Neural progenitor cell (in vitro differentiated cells): ENCODE measurements around the gene PRR19. TPM values are rescaled to one million over a fixed set of nuclear protein-coding genes. Genes with fewer than 3 reads are reported as not detected.

Experiments
- DNase-seq: peaks from one replicate; pipeline ENCODE4 v3.0.0-alpha.2; 2016; ENCODE audit warnings: low spot score
- H2AFZ ChIP-seq: fragments of 200-600 bp; sonication (generic); replicated peaks from 2 replicates; pipeline ENCODE4 v1.6.1; 2016; ENCODE audit warnings: antibody characterized with exemption
- H3F3A ChIP-seq: fragments of 200-600 bp; sonication (generic); 2 replicates; pipeline ENCODE4 v1.6.1; 2016; ENCODE audit warnings: antibody characterized with exemption, low read depth
- H3K27ac ChIP-seq: fragments of 200-600 bp; sonication (generic); 2 replicates; pipeline ENCODE4 v1.5.1; 2016; ENCODE audit warnings: mild to moderate bottlenecking
- H3K27me3 ChIP-seq: fragments of 200-600 bp; sonication (generic); 2 replicates; pipeline ENCODE4 v1.6.1; 2016; ENCODE audit warnings: mild to moderate bottlenecking, moderate library complexity
- H3K36me3 ChIP-seq: fragments of 200-600 bp; sonication (generic); 2 replicates; pipeline ENCODE4 v1.5.1; 2016
- H3K4me1 ChIP-seq: fragments of 200-600 bp; sonication (generic); 2 replicates; pipeline ENCODE4 v1.6.1; 2016; ENCODE audit warnings: mixed run types
- H3K4me2 ChIP-seq: fragments of 200-600 bp; sonication (generic); 2 replicates; pipeline ENCODE4 v1.6.1; 2016
- H3K4me3 ChIP-seq: fragments of 200-600 bp; sonication (generic); 2 replicates; pipeline ENCODE4 v1.5.1; 2016
- H3K79me2 ChIP-seq: fragments of 200-600 bp; sonication (generic); 2 replicates; pipeline ENCODE4 v1.6.1; 2016; ENCODE audit warnings: low read depth
- H3K9ac ChIP-seq: fragments of 200-600 bp; sonication (generic); 2 replicates; pipeline ENCODE4 v1.6.1; 2016
- H3K9me3 ChIP-seq: fragments of 200-600 bp; sonication (generic); 2 replicates; pipeline ENCODE4 v1.5.1; 2016; ENCODE audit warnings: low read depth
- H4K20me1 ChIP-seq: fragments of 200-600 bp; sonication (generic); 2 replicates; pipeline ENCODE4 v1.6.1; 2016; ENCODE audit warnings: low read depth
- H3K27ac Mint-ChIP-seq: 3 replicates; pipeline ENCODE4 v1.8.0; 2021; ENCODE audit warnings: mixed read lengths
- H3K27me3 Mint-ChIP-seq: 2 replicates; pipeline ENCODE4 v1.8.0; 2022; ENCODE audit warnings: low read depth, mild to moderate bottlenecking, inconsistent platforms, moderate library complexity, mixed read lengths; ENCODE audit not compliant: insufficient read depth
- H3K36me3 Mint-ChIP-seq: 3 replicates; pipeline ENCODE4 v1.8.0; 2021; ENCODE audit warnings: mixed read lengths
- H3K4me1 Mint-ChIP-seq: 3 replicates; pipeline ENCODE4 v1.8.0; 2021; ENCODE audit warnings: mixed read lengths
- H3K4me3 Mint-ChIP-seq: 3 replicates; pipeline ENCODE4 v1.8.0; 2021; ENCODE audit warnings: mild to moderate bottlenecking, moderate library complexity, mixed read lengths
- H3K9me3 Mint-ChIP-seq: 3 replicates; pipeline ENCODE4 v1.8.0; 2020; ENCODE audit warnings: mixed read lengths
- EZH2 ChIP-seq: fragments of 200-600 bp; sonication (generic); IDR thresholded peaks from 2 replicates; pipeline ENCODE4 v1.6.1; 2017; ENCODE audit warnings: antibody characterized with exemption, mild to moderate bottlenecking, moderate library complexity
- EZH2phosphoT487 ChIP-seq: fragments of 200-600 bp; sonication (generic); IDR thresholded peaks from 2 replicates; pipeline ENCODE4 v1.6.1; 2017; ENCODE audit warnings: antibody characterized with exemption
- microRNA-seq: library from miRNA; unstranded; fragments of <30 nt; microRNA quantifications from one replicate; pipeline ENCODE4, GENCODE V29; 2016
- small RNA-seq: library from RNA; depleted of rRNA; stranded (forward); fragments of <200 nt; gene quantifications from one replicate; pipeline ENCODE3, GENCODE V24; 2015
- total RNA-seq: library from RNA; depleted of rRNA; stranded (reverse); fragments of >200 nt; gene quantifications from 2 replicates; pipeline ENCODE4 v1.2.3, GENCODE V29; 2015; ENCODE audit warnings: low replicate concordance
- TF ChIP-seq, protein P1 (sequence below): fragments of 200-600 bp; sonication (generic); IDR thresholded peaks from 2 replicates; pipeline ENCODE4 v1.5.1; 2017; ENCODE audit warnings: antibody characterized with exemption, mild to moderate bottlenecking

The PRR19 gene
- total RNA-seq, 1 donor from 2014 or later: 1.0 TPM

DNA sequence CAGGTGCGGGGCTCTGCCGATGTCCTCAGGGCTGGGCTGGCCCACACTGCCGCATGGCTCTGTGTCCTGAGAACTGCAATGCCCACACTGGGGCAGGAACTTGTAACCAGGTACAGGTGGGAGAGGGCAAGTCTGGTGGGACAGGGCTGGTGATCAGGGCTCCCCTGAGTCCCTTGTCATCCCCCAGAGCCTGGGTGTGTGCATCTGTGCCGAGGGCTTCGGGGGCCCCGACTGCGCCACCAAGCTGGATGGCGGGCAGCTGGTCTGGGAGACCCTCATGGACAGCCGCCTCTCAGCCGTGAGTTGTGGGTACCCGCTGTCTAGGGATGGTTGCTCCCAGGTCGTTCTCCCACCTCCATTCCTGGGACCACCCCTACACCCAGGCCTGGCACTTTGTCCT is 54.0 kb downstream of the PRR19 start:
- Mint-ChIP-seq H3K27me3 (peaks cover 2% of the 10 kb centered on the region), H3K36me3 (peaks cover 14% of the 10 kb centered on the region), H3K9me3 (no peaks in the 10 kb centered on the region), H3K4me1 (peaks cover 30% of the 10 kb centered on the region), H3K27ac (no peak overlapping the region), H3K4me3 (no peak overlapping the region)
- no peaks in the 10 kb centered on the region for H3F3A ChIP-seq
- no peak overlapping the region for H3K27ac ChIP-seq
- no peak for DNase-seq
- no peak overlapping the region for H3K4me3 ChIP-seq
- H3K79me2 ChIP-seq: no peaks in the 10 kb centered on the region
- TF ChIP-seq EZH2phosphoT487: no peak
- TF ChIP-seq EZH2: no peak
- TF ChIP-seq, protein P1, sequence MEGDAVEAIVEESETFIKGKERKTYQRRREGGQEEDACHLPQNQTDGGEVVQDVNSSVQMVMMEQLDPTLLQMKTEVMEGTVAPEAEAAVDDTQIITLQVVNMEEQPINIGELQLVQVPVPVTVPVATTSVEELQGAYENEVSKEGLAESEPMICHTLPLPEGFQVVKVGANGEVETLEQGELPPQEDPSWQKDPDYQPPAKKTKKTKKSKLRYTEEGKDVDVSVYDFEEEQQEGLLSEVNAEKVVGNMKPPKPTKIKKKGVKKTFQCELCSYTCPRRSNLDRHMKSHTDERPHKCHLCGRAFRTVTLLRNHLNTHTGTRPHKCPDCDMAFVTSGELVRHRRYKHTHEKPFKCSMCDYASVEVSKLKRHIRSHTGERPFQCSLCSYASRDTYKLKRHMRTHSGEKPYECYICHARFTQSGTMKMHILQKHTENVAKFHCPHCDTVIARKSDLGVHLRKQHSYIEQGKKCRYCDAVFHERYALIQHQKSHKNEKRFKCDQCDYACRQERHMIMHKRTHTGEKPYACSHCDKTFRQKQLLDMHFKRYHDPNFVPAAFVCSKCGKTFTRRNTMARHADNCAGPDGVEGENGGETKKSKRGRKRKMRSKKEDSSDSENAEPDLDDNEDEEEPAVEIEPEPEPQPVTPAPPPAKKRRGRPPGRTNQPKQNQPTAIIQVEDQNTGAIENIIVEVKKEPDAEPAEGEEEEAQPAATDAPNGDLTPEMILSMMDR: no peak
- no peaks in the 10 kb centered on the region for H4K20me1 ChIP-seq
- no peaks in the 10 kb centered on the region for H3K27me3 ChIP-seq
- H3K9me3 ChIP-seq: no peaks in the 10 kb centered on the region
- H2AFZ ChIP-seq: no peak overlapping the region
- H3K9ac ChIP-seq: no peak overlapping the region
- H3K36me3 ChIP-seq: no peaks in the 10 kb centered on the region
- H3K4me1 ChIP-seq: peaks cover 4% of the 10 kb centered on the region
- no peak overlapping the region for H3K4me2 ChIP-seq

DNA sequence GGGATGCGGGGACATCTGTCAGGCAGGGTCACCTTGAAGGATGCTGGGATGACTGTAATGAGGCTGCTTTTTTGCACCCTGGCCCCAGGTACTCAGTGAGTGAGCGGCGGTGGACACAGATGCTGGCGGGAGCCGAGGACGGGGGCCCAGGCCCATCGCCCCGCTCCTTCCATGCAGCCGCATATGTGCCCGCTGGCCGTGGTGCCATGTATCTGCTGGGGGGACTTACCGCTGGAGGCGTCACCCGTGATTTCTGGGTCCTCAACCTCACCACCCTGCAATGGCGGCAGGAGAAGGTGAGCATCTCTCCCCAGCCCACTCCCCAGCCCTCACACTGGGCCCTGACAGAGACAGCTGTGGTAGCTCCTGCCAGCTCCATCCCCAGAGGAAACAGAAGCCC is 54.8 kb downstream of the PRR19 start:
- Histone ChIP-seq H3K4me1 (peaks cover 4% of the 10 kb centered on the region), H3K9me3 (no peaks in the 10 kb centered on the region), H3F3A (no peaks in the 10 kb centered on the region), H4K20me1 (no peaks in the 10 kb centered on the region), H3K4me3 (no peak overlapping the region), H3K9ac (no peak overlapping the region), H3K79me2 (no peaks in the 10 kb centered on the region), H3K36me3 (no peaks in the 10 kb centered on the region), H3K27me3 (no peaks in the 10 kb centered on the region), H3K27ac (no peak overlapping the region), H2AFZ (no peak overlapping the region), H3K4me2 (no peak overlapping the region)
- no peak overlapping the region for H3K4me3 Mint-ChIP-seq
- TF ChIP-seq EZH2phosphoT487 (no peak), EZH2 (no peak)
- TF ChIP-seq, protein P1: no peak
- H3K27ac Mint-ChIP-seq: no peak overlapping the region
- H3K4me1 Mint-ChIP-seq: peaks cover 31% of the 10 kb centered on the region
- H3K9me3 Mint-ChIP-seq: no peaks in the 10 kb centered on the region
- H3K36me3 Mint-ChIP-seq: peaks cover 19% of the 10 kb centered on the region
- H3K27me3 Mint-ChIP-seq: peaks cover 4% of the 10 kb centered on the region
- no peak for DNase-seq

DNA sequence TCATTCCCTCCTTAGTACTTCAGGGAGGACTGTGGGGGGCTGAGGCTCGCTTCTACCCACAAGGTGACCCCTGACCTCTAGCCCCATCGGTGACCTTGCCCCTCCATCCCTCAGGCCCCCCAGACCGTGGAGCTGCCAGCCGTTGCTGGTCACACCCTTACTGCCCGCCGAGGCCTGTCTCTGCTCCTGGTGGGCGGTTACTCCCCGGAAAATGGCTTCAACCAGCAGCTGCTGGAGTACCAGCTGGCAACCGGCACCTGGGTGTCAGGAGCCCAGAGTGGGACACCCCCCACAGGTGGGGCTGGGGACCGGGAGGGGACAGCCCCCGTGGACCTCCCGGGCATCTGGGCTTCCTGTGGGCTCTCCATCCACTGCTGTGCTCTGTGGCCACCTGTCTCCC is 55.4 kb downstream of the PRR19 start:
- H3K27ac ChIP-seq: no peak overlapping the region
- Mint-ChIP-seq H3K4me1 (peaks cover 28% of the 10 kb centered on the region), H3K27me3 (peaks cover 4% of the 10 kb centered on the region), H3K9me3 (no peaks in the 10 kb centered on the region), H3K36me3 (peaks cover 19% of the 10 kb centered on the region), H3K27ac (no peak overlapping the region), H3K4me3 (peak overlapping the region; percentile 30)
- no peaks in the 10 kb centered on the region for H3K79me2 ChIP-seq
- peaks cover 4% of the 10 kb centered on the region for H3K4me1 ChIP-seq
- H3K4me3 ChIP-seq: no peak overlapping the region
- no peaks in the 10 kb centered on the region for H3F3A ChIP-seq
- H4K20me1 ChIP-seq: no peaks in the 10 kb centered on the region
- H3K9ac ChIP-seq: no peak overlapping the region
- no peak overlapping the region for H3K4me2 ChIP-seq
- no peaks in the 10 kb centered on the region for H3K27me3 ChIP-seq
- H2AFZ ChIP-seq: no peak overlapping the region
- H3K36me3 ChIP-seq: no peaks in the 10 kb centered on the region
- TF ChIP-seq, protein P1: no peak
- TF ChIP-seq EZH2phosphoT487 (no peak), EZH2 (no peak)
- no peaks in the 10 kb centered on the region for H3K9me3 ChIP-seq
- no peak for DNase-seq

Small RNAs within 50 kb of the gene (microRNA-seq; reads per million reads assigned to microRNA genes)
- gene MIR8077: not detected

Small RNAs within 50 kb of the gene (small RNA-seq; reads per million reads assigned to genes)
- gene MIR8077: not detected

Other genes starting within 250 kb of the PRR19 start
- 5.8 and 19.4 TPM in 2 replicates for gene GRIK5, start 231.9 kb upstream of the PRR19 start, total RNA-seq
- 13.4 and 35.6 TPM in 2 replicates for gene ZNF574, start 226.0 kb upstream of the PRR19 start, total RNA-seq
- 0.31 and 0.69 TPM in 2 replicates for gene POU2F2, start 169.7 kb upstream of the PRR19 start, total RNA-seq
- 19.8 and 54.2 TPM in 2 replicates for gene DEDD2, start 84.5 kb upstream of the PRR19 start, total RNA-seq
- 6.5 and 13.0 TPM in 2 replicates for gene ZNF526, start 81.8 kb upstream of the PRR19 start, total RNA-seq
- 22.5 and 41.3 TPM in 2 replicates for gene GSK3A, start 59.5 kb upstream of the PRR19 start, total RNA-seq
- 43.1 and 94.8 TPM in 2 replicates for gene ERF, start 47.0 kb upstream of the PRR19 start, total RNA-seq
- 5.2 and 28.1 TPM in 2 replicates for gene CIC, start 32.9 kb upstream of the PRR19 start, total RNA-seq
- 63.2 and 106 TPM in 2 replicates for gene PAFAH1B3, start 492 bp downstream of the PRR19 start, total RNA-seq
- 0.37 and 6.6 TPM in 2 replicates for gene TMEM145, start 11.2 kb downstream of the PRR19 start, total RNA-seq
- 7.3 and 21.4 TPM in 2 replicates for gene MEGF8, start 23.5 kb downstream of the PRR19 start, total RNA-seq
- 2.9 and 3.2 TPM in 2 replicates for gene CNFN, start 88.2 kb downstream of the PRR19 start, total RNA-seq
- gene LIPE, start 125.3 kb downstream of the PRR19 start, total RNA-seq: 3.5 and 5.0 TPM in 2 replicates
- 0.12 TPM in 1 of 2 replicates, not detected in the other for gene CXCL17, start 140.8 kb downstream of the PRR19 start, total RNA-seq
- gene CEACAM1, start 226.3 kb downstream of the PRR19 start, total RNA-seq: 0.03 and 0.39 TPM in 2 replicates